SKM-1 (cell line): ENCODE data around the gene CTCF.

Experiments used
- DNase-seq: peaks from one replicate; lab custom pipeline; 2025; ENCODE audit not compliant: unreplicated experiment; lab: John Stamatoyannopoulos, UW

CTCF gene

DNA sequence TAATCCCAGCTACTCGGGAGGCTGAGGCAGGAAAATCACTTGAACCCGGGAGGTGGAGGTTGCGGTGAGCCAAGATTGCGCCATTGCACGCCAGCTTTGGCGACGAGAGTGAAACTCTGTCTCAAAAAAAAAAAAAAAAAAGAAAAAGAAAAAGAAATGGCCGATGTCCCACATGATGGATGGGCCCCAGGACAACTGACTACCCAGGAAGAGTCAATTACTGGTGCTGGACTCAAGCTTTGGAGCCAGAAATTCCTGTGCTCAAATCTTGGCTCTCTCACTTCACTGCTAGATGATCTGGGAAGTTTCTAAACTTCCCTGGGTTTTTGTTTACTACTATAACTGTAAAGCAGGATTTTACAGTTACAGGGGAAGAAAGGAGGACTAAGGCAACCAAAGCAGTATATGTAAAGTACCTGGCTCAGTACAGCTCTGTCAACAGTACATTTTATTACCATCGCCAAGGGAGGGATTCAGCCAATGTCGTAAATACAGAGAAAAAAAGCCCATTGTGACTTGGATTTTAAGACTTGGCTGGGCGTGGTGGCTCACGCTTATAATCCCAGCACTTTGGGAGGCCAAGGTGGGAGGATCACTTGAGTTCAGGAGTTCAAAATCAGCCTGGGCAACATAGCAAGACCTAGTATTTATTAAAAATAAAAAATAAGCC lies 116.2 kb downstream of the CTCF start:
- no peak for DNase-seq

- DNase-seq, result no peak
Measured at GRCh38 chr16:67679935-67680897, 117.9 kb downstream of the CTCF start.

DNA sequence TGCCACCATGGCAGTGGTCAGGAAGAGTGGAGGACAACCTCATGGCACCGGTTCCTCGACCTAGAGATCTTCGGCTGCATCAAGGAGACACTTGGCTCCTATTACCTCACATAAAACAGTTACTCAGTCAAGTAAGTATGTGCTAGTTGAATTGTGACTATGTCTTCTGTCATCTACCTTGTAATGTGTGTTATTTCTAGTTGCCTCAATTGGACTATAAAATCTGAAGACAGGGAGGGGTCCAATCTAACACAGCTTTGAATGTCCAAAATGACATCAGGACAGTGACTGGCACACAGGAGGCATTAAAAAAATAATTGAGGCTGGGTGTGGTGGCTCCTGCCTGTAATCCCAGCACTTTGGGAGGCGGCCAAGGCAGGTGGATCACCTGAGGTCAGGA lies 121.4 kb downstream of the CTCF start:
- DNase-seq, result no peak

GRCh38 chr16:67685388-67686112 lies 123.2 kb downstream of the CTCF start:
- DNase-seq, result no peak
